Ectodermal cell (in vitro differentiated cells): ENCODE data around the gene PRKAR1B.
A peak's percentile ranks its signal among the peaks of the same experiment; 100 is the strongest.

Source experiments
- H3K27ac ChIP-seq: 2 replicates; pipeline ENCODE4 v1.7.0; 2013; ENCODE audit warnings: mild to moderate bottlenecking, low read depth, low read length; ENCODE audit not compliant: insufficient read depth, poor library complexity, severe bottlenecking
- H3K27me3 ChIP-seq: 2 replicates; pipeline ENCODE4 v1.7.0; 2013; ENCODE audit warnings: mild to moderate bottlenecking, low read length; ENCODE audit not compliant: insufficient read depth, control insufficient read depth, poor library complexity, severe bottlenecking
- H3K36me3 ChIP-seq: one replicate; pipeline ENCODE4 v1.7.0; 2013; ENCODE audit warnings: low read length; ENCODE audit not compliant: control insufficient read depth, insufficient read depth
- H3K4me1 ChIP-seq: one replicate; pipeline ENCODE4 v1.7.0; 2013; ENCODE audit warnings: low read length; ENCODE audit not compliant: control insufficient read depth, insufficient read depth
- H3K4me3 ChIP-seq: 2 replicates; pipeline ENCODE4 v1.7.0; 2013; ENCODE audit warnings: low read depth, low read length, control low read depth; ENCODE audit not compliant: insufficient read depth
- H3K9me3 ChIP-seq: 2 replicates; pipeline ENCODE4 v1.7.0; 2013; ENCODE audit warnings: mild to moderate bottlenecking, low read length, moderate library complexity; ENCODE audit not compliant: control insufficient read depth
- WGBS, 2 experiments: methylation state at CpG; one replicate each; pipeline ENCODE4 v1.1.7; 2013; ENCODE audit warnings: missing lambda C conversion rate in 2 of 2; 5-methylcytosine and 5-hydroxymethylcytosine counted together

The PRKAR1B gene

GRCh38 chr7:725223-726005 is 1.7 kb downstream of the PRKAR1B start:
- Histone ChIP-seq H3K9me3 (no peaks in the 10 kb centered on the region), H3K36me3 (peaks cover 9% of the 10 kb centered on the region), H3K4me3 (peak overlapping the region; percentile 72), H3K27ac (no peak overlapping the region), H3K4me1 (peaks cover 10% of the 10 kb centered on the region), H3K27me3 (no peaks in the 10 kb centered on the region)
- WGBS, 2 experiments, result 93 to 94% methylated on average over 8 of the region's 8 CpGs

DNA sequence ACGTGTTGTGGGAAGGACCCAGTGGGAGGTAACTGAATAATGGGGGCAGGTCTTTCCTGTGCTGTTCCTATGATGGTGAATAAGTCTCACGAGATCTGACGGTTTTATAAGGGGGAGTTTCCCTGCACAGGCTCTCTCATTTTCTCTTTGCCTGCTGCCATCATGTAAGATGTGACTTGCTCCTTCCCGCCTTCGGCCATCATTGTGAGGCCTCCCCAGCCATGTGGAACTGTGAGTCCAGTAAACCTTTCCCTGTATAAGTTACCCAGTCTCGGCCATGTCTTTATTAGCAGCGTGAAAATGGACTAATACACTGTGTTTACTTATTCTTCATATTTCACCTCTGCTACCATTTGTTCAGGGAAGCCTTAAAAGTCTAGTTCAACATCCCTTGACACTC is 2.8 kb downstream of the PRKAR1B start:
- no peaks in the 10 kb centered on the region for H3K9me3 ChIP-seq
- H3K4me1 ChIP-seq, result peaks cover 10% of the 10 kb centered on the region
- H3K4me3 ChIP-seq, result no peak overlapping the region
- 92 to 95% methylated on average over 7 of the region's 7 CpGs for WGBS, 2 experiments
- no peak overlapping the region for H3K27ac ChIP-seq
- H3K36me3 ChIP-seq, result peaks cover 2% of the 10 kb centered on the region
- H3K27me3 ChIP-seq, result no peaks in the 10 kb centered on the region

GRCh38 chr7:723541-723940 is 3.5 kb downstream of the PRKAR1B start:
- no peak overlapping the region for H3K4me3 ChIP-seq
- H3K36me3 ChIP-seq, result no peaks in the 10 kb centered on the region
- H3K27me3 ChIP-seq, result no peaks in the 10 kb centered on the region
- H3K27ac ChIP-seq, result no peak overlapping the region
- H3K9me3 ChIP-seq, result no peaks in the 10 kb centered on the region
- WGBS, 2 experiments, result 87 to 91% methylated on average over 9 of the region's 9 CpGs
- peaks cover 9% of the 10 kb centered on the region for H3K4me1 ChIP-seq

DNA sequence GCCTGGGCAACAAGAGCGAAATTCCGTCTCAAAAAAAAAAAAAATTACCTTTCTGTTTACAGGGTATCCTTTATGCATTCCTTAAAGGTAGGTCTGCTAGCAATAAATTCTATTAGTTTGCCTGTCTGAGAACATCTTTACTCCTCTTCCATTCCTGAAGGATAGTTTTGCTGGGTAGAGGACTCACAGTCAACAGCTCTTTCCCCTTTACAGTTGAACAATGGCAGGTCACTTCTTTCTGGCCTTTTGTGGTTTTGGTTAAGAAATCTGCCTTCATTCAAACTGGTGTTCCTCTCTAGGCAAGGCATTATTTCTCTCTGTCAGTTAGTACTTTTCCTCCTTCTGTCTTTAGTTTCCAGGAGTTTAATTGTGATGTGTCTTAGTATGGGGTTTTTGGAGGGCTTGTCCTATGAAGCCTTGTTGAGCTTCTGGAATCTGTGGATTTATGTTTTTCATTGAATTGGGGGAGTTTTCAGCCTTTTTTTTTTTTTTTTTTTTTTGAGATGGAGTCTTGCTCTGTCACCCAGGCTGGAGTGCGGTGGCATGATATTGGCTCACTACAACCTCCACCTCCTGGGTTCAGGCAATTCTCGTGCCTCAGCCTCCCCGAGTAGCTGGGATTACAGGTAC is 5.3 kb downstream of the PRKAR1B start:
- Histone ChIP-seq H3K4me1 (no peaks in the 10 kb centered on the region), H3K4me3 (no peak overlapping the region), H3K9me3 (no peaks in the 10 kb centered on the region), H3K27me3 (no peaks in the 10 kb centered on the region), H3K27ac (no peak overlapping the region), H3K36me3 (no peaks in the 10 kb centered on the region)
- WGBS, 2 experiments, result 88 to 93% methylated on average over 4 to 5 of the region's 5 CpGs

GRCh38 chr7:716636-717035 is 10.4 kb downstream of the PRKAR1B start:
- H3K9me3 ChIP-seq, result no peaks in the 10 kb centered on the region
- H3K27me3 ChIP-seq, result no peaks in the 10 kb centered on the region
- 91 to 92% methylated on average over 11 of the region's 11 CpGs for WGBS, 2 experiments

DNA sequence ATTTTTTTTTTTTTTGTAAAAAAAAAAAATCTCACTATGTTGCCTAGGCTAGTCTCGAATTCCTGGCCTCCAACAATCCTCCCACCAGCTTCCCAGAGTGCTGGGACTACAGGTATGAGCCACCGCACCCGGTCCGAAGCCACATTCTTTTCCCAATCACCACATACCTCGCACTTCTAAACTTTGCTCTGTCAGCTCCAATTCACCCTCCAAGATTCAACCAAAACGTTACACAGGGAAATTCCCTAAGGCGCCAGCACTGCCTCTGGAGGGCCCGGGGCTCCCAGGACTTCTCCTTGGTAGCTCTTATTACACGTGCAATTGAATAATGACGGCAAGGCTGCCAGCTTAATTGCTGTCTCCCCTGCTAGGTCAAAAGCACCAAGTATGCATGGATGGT is 10.9 kb downstream of the PRKAR1B start:
- no peaks in the 10 kb centered on the region for H3K36me3 ChIP-seq
- H3K4me3 ChIP-seq, result no peak overlapping the region
- H3K9me3 ChIP-seq, result no peaks in the 10 kb centered on the region
- WGBS, 2 experiments, result 84 to 87% methylated on average over 10 of the region's 10 CpGs
- H3K27me3 ChIP-seq, result no peaks in the 10 kb centered on the region
- H3K27ac ChIP-seq, result no peak overlapping the region
- peaks cover 7% of the 10 kb centered on the region for H3K4me1 ChIP-seq

More at GRCh38 chr7:716636-717035, 10.4 kb downstream of the PRKAR1B start:
- Histone ChIP-seq H3K4me3 (no peak overlapping the region), H3K27ac (no peak overlapping the region), H3K4me1 (peaks cover 3% of the 10 kb centered on the region), H3K36me3 (no peaks in the 10 kb centered on the region)

DNA sequence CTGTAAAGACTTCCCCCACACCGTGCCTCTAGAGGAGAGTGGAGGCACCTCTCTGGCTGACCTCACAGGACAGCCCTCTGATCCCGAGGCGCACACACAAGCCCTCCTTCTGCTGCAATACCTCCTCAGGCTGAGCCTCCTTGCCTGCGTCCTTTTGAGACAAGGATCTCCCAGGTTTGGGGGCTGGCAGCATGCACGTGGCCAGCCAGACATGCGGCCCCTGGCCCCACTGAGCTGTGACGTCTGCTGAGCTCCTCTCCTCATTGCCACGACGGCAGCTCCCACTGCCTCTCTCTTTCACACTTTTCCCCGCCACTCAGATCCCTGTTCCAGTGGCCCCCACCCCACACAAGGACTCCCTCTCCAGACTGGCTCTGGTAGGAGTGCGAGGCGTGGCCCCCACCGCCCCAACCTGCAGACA is 12.8 kb downstream of the PRKAR1B start:
- Histone ChIP-seq H3K9me3 (no peaks in the 10 kb centered on the region), H3K4me1 (peaks cover 8% of the 10 kb centered on the region), H3K27me3 (no peaks in the 10 kb centered on the region), H3K4me3 (no peak overlapping the region), H3K36me3 (no peaks in the 10 kb centered on the region), H3K27ac (no peak overlapping the region)
- 88% methylated on average over 13 of the region's 13 CpGs for WGBS, 2 experiments

- H3K9me3 ChIP-seq, result no peaks in the 10 kb centered on the region
- no peak overlapping the region for H3K4me3 ChIP-seq
- no peaks in the 10 kb centered on the region for H3K27me3 ChIP-seq
- H3K36me3 ChIP-seq, result no peaks in the 10 kb centered on the region
- WGBS, 2 experiments, result 87% methylated on average over 16 of the region's 16 CpGs
- peaks cover 8% of the 10 kb centered on the region for H3K4me1 ChIP-seq
- H3K27ac ChIP-seq, result no peak overlapping the region
Measured at GRCh38 chr7:713488-714230, 13.4 kb downstream of the PRKAR1B start.

GRCh38 chr7:713139-713457 is 14.0 kb downstream of the PRKAR1B start:
- 80 to 87% methylated on average over 9 of the region's 9 CpGs for WGBS, 2 experiments

More at GRCh38 chr7:713139-713457, 14.0 kb downstream of the PRKAR1B start:
- no peaks in the 10 kb centered on the region for H3K27me3 ChIP-seq
- H3K4me1 ChIP-seq, result peaks cover 8% of the 10 kb centered on the region
- H3K27ac ChIP-seq, result no peak overlapping the region
- no peak overlapping the region for H3K4me3 ChIP-seq
- H3K36me3 ChIP-seq, result no peaks in the 10 kb centered on the region
- no peaks in the 10 kb centered on the region for H3K9me3 ChIP-seq
